ENCODE results near the gene FAM174B.

DNA sequence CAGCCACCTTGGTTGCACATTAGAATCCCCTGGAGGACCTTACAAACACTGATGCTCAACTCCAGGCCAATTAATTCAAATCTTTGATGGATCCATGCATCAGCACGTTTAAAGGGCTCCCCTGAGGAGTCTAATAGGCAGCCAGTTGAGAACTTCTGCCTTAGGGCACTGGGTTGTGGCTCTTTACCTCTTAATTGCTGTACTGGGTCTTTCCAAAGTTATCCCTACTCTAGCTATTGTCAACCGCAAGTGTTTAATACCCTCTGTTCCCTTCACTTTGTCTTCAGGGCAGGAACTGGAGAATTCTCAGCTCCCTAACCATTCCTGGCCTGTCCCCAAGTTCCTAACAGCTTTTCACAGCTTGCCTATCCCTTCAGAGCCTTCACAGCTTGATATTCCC is 15.0 kb upstream of the FAM174B start:
- TF ChIP-seq EZH2phosphoT487 (conservative IDR thresholded peaks at IDR 0.05; ENCODE audit: low read length) (no peak), CTCF (IDR thresholded peaks at IDR 0.05; ENCODE audit: insufficient read depth, low read length, poor library complexity, severe bottlenecking) (no peak)

Measured in SU-DHL-6 (cell line).